HepG2 (cell line): Measurements from ENCODE around the gene ARMCX4.

Experiments used
- CCAR2 ChIP-seq: fragments of 200-400 bp; formaldehyde crosslinking; optimal IDR thresholded peaks from 2 replicates; pipeline ENCODE3; 2018; ENCODE audit warnings: low read depth, mild to moderate bottlenecking, low read length, moderate library complexity
- ELF3 ChIP-seq: IDR thresholded peaks from 2 replicates; pipeline ENCODE4 v1.6.1; 2016; ENCODE audit warnings: missing genetic modification reagents, missing compliant biosample characterization
- EP300 ChIP-seq, 3 experiments: sonication (generic) in 1 of 3; formaldehyde crosslinking in 1 of 3; IDR thresholded peaks; 2 replicates each; pipeline versions ENCODE4 v1.5.1 to v1.6.1; 2011 to 2020; ENCODE audit warnings: low read depth in 2 of 3, low read length in 2 of 3, borderline replicate concordance in 1 of 3, improper control_type of control experiment in 1 of 3, mild to moderate bottlenecking in 1 of 3, missing genetic modification reagents in 1 of 3, moderate library complexity in 1 of 3
- POLR2A ChIP-seq, 2 experiments: IDR thresholded peaks; 2 replicates each; pipeline ENCODE4 v1.6.1; 2011; ENCODE audit warnings: low read depth in 2 of 2, low read length in 2 of 2, mild to moderate bottlenecking in 1 of 2, moderate library complexity in 1 of 2; ENCODE audit not compliant: insufficient read depth in 1 of 2
- POLR2AphosphoS5 ChIP-seq: IDR thresholded peaks from 2 replicates; pipeline ENCODE4 v1.6.1; 2012; ENCODE audit warnings: low read depth, low read length
- SETDB1 ChIP-seq: sonication (generic); formaldehyde crosslinking; IDR thresholded peaks from 2 replicates; pipeline ENCODE4 v1.5.1; 2020; ENCODE audit warnings: missing genetic modification reagents, mild to moderate bottlenecking, borderline replicate concordance
- TARDBP ChIP-seq: sonication (generic); formaldehyde crosslinking; IDR thresholded peaks from 2 replicates; pipeline ENCODE4 v1.8.0; 2022; ENCODE audit warnings: mild to moderate bottlenecking, missing genetic modification reagents
- ZNF12 ChIP-seq: sonication (generic); formaldehyde crosslinking; IDR thresholded peaks from 2 replicates; pipeline ENCODE4 v1.5.0; 2020; ENCODE audit warnings: missing genetic modification reagents
- ZNF138 ChIP-seq: sonication (generic); formaldehyde crosslinking; IDR thresholded peaks from 2 replicates; pipeline ENCODE4 v1.5.0; 2020; ENCODE audit warnings: mild to moderate bottlenecking, low read depth, missing genetic modification reagents
- TF ChIP-seq, protein P1 (sequence below): IDR thresholded peaks from 2 replicates; pipeline ENCODE4 v1.6.1; 2016; ENCODE audit warnings: control low read depth
- TF ChIP-seq, protein P2 (sequence below): sonication (generic); formaldehyde crosslinking; IDR thresholded peaks from 2 replicates; pipeline ENCODE4 v1.5.0; 2020; ENCODE audit warnings: mild to moderate bottlenecking, missing genetic modification reagents, moderate library complexity
- TF ChIP-seq, protein P3 (sequence below): sonication (generic); formaldehyde crosslinking; IDR thresholded peaks from 2 replicates; pipeline ENCODE4 v1.8.1; 2023; ENCODE audit warnings: missing genetic modification reagents, mild to moderate bottlenecking, borderline replicate concordance

DNA sequence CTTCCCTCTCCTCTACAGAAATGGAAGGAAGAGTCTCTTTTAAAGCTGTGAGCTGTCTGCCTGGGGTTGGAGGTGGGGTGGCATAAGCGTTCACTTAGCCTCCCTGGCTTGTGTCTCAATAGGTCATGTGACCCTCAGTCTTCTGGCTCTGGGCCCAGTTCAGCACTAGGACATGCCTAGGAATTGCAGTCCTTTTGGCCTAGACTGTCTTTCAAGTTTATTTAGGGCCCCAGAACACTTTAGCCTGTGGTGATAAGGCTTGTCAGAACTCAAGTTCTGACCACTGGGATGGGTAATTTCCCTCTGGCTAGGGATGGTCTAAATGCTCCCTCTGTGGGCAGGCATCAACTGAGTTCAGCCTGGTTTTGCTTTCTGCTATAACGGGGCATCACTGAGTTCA lies 34.3 kb upstream of the ARMCX4 start:
- TF ChIP-seq CCAR2 (no peak), ZNF138 (no peak), ZNF12 (CRISPR knock-in tag) (no peak), POLR2A (IDR thresholded peaks at IDR 0.05; ENCODE audit: insufficient read depth in 1 of 2, low read depth in 2 of 2, low read length in 2 of 2) (no peak), SETDB1 (CRISPR knock-in tag) (no peak), TARDBP (CRISPR knock-in tag) (no peak), POLR2AphosphoS5 (no peak), EP300 (IDR thresholded peaks at IDR 0.05; ENCODE audit: low read depth in 2 of 2, low read length in 2 of 2) (no peak), EP300 (CRISPR knock-in tag; IDR thresholded peaks at IDR 0.05; ENCODE audit: borderline replicate concordance) (no peak), ELF3 (CRISPR knock-in tag) (no peak)
- TF ChIP-seq, protein P1, sequence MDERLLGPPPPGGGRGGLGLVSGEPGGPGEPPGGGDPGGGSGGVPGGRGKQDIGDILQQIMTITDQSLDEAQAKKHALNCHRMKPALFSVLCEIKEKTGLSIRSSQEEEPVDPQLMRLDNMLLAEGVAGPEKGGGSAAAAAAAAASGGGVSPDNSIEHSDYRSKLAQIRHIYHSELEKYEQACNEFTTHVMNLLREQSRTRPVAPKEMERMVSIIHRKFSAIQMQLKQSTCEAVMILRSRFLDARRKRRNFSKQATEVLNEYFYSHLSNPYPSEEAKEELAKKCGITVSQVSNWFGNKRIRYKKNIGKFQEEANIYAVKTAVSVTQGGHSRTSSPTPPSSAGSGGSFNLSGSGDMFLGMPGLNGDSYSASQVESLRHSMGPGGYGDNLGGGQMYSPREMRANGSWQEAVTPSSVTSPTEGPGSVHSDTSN (CRISPR knock-in tag), result no peak
- TF ChIP-seq, protein P2, sequence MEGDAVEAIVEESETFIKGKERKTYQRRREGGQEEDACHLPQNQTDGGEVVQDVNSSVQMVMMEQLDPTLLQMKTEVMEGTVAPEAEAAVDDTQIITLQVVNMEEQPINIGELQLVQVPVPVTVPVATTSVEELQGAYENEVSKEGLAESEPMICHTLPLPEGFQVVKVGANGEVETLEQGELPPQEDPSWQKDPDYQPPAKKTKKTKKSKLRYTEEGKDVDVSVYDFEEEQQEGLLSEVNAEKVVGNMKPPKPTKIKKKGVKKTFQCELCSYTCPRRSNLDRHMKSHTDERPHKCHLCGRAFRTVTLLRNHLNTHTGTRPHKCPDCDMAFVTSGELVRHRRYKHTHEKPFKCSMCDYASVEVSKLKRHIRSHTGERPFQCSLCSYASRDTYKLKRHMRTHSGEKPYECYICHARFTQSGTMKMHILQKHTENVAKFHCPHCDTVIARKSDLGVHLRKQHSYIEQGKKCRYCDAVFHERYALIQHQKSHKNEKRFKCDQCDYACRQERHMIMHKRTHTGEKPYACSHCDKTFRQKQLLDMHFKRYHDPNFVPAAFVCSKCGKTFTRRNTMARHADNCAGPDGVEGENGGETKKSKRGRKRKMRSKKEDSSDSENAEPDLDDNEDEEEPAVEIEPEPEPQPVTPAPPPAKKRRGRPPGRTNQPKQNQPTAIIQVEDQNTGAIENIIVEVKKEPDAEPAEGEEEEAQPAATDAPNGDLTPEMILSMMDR (CRISPR knock-in tag), result no peak
- TF ChIP-seq, protein P3, sequence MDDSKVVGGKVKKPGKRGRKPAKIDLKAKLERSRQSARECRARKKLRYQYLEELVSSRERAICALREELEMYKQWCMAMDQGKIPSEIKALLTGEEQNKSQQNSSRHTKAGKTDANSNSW (CRISPR knock-in tag), result no peak
